ENCODE results near the gene NDUFAF8.

Gene NDUFAF8

GRCh38 chr17:81277946-81278693 lies 39.0 kb downstream of the NDUFAF8 start:
- DNase-seq, result no peak

GRCh38 chr17:81278831-81279230 lies 39.7 kb downstream of the NDUFAF8 start:
- no peak for DNase-seq

GRCh38 chr17:81279278-81280275 lies 40.5 kb downstream of the NDUFAF8 start:
- DNase-seq, result no peak

GRCh38 chr17:81280571-81280970 lies 41.5 kb downstream of the NDUFAF8 start:
- no peak for DNase-seq

- no peak for DNase-seq
Measured at GRCh38 chr17:81282141-81282540, 43.0 kb downstream of the NDUFAF8 start.

- no peak for DNase-seq
Measured at GRCh38 chr17:81282876-81283275, 43.8 kb downstream of the NDUFAF8 start.

- peak; percentile 65 for DNase-seq
Measured at GRCh38 chr17:81285179-81285878, 46.2 kb downstream of the NDUFAF8 start.

- no peak for DNase-seq
Measured at GRCh38 chr17:81285894-81286293, 46.8 kb downstream of the NDUFAF8 start.

- DNase-seq, result no peak
Measured at GRCh38 chr17:81286491-81287145, 47.5 kb downstream of the NDUFAF8 start.

GRCh38 chr17:81287152-81287551 lies 48.0 kb downstream of the NDUFAF8 start:
- DNase-seq, result no peak

GRCh38 chr17:81287741-81288430 lies 48.8 kb downstream of the NDUFAF8 start:
- DNase-seq, result no peak

- DNase-seq, result no peak
Measured at GRCh38 chr17:81288715-81289114, 49.6 kb downstream of the NDUFAF8 start.

- no peak for DNase-seq
Measured at GRCh38 chr17:81289627-81290026, 50.5 kb downstream of the NDUFAF8 start.

- no peak for DNase-seq
Measured at GRCh38 chr17:81290230-81290629, 51.1 kb downstream of the NDUFAF8 start.
